Vagina (tissue), 2 donors: ENCODE data around the gene STN1.
A peak's percentile ranks its signal among the peaks of the same experiment; 100 is the strongest.

Experiments used
- CTCF ChIP-seq, 3 experiments: fragments of 450-650 bp in 2 of 3; fragments of 200-600 bp in 1 of 3; sonication (generic) in 1 of 3; IDR thresholded peaks; one replicate each; pipeline ENCODE4 v1.5.1; 2017 to 2019; ENCODE audit warnings: antibody characterized with exemption in 3 of 3, mild to moderate bottlenecking in 2 of 3, moderate library complexity in 2 of 3
- POLR2A ChIP-seq, 2 donors: fragments of 450-650 bp; IDR thresholded peaks; one replicate each; pipeline ENCODE4 v1.6.1; 2017; ENCODE audit warnings: antibody characterized with exemption in 2 of 2, mild to moderate bottlenecking in 2 of 2, moderate library complexity in 2 of 2
- POLR2AphosphoS5 ChIP-seq, 2 donors: sonication (generic); formaldehyde crosslinking; IDR thresholded peaks; one replicate each; pipeline ENCODE4 v1.9.0; 2017; ENCODE audit warnings: antibody characterized with exemption in 2 of 2, mild to moderate bottlenecking in 2 of 2, low read depth in 1 of 2; ENCODE audit not compliant: insufficient read depth in 1 of 2

- TF ChIP-seq POLR2AphosphoS5 (IDR thresholded peaks at IDR 0.05; ENCODE audit: insufficient read depth in 1 of 2, low read depth in 1 of 2) (peak; percentile 53 to 70), CTCF (IDR thresholded peaks at IDR 0.05) (no peak), POLR2A (IDR thresholded peaks at IDR 0.05) (no peak)
Observed at GRCh38 chr10:103872137-103872931, 45.6 kb downstream of the STN1 start.
